ENCODE data around the gene CCT6B. TPM values are rescaled to one million over a fixed set of nuclear protein-coding genes. Genes with fewer than 3 reads are reported as not detected.

The CCT6B gene
- total RNA-seq, 4 donors from 2014 or later, result 1.4 to 5.4 (median 2.8) TPM

DNA sequence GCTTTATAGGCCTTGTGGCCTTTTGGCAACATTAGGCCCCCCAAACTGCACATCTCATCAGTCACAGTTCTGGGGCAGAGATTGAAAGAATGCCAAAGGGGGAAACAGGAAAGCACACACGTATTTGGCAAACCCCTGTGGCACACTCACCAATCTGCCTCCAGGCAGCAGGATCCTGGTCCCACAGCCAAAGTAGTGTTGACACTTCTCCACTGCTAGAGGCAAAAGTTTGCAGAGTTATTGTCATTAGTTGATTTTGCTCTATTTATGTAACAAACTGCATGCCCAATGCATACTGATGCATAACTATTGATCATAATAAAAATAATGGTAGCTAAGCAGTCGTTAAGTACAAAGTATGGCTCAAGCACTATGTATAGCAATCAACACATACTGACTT lies 45.1 kb downstream of the CCT6B start:
- no peak overlapping the region for H3K4me3 ChIP-seq
- no peak for TF ChIP-seq CTCF (IDR thresholded peaks at IDR 0.05 in 4 of 5, conservative IDR thresholded peaks at IDR 0.05 in 1 of 5)
- TF ChIP-seq POLR2A (IDR thresholded peaks at IDR 0.05), result no peak
- H3K27me3 ChIP-seq, result no peaks in the 10 kb centered on the region
- DNase-seq, result no peak
- H3K4me1 ChIP-seq, result peaks cover 5% of the 10 kb centered on the region in 2 donors
- intact Hi-C loops (cut with DNase I; ENCODE audit: low total_unique reads), result no loop called here
- no peaks in the 10 kb centered on the region for H3K9me3 ChIP-seq
- no peaks in the 10 kb centered on the region for H3K36me3 ChIP-seq
- no peak for ATAC-seq
- in situ Hi-C loops (cut with MboI; ENCODE audit: low sequenced_read_pairs in 4 of 4), result loop anchor here in 1 of 4 donors (25.0 kb wide), 1 partner anchor 104 kb away; no protein-coding TSS in a partner anchor
- no peak overlapping the region for H3K27ac ChIP-seq

DNA sequence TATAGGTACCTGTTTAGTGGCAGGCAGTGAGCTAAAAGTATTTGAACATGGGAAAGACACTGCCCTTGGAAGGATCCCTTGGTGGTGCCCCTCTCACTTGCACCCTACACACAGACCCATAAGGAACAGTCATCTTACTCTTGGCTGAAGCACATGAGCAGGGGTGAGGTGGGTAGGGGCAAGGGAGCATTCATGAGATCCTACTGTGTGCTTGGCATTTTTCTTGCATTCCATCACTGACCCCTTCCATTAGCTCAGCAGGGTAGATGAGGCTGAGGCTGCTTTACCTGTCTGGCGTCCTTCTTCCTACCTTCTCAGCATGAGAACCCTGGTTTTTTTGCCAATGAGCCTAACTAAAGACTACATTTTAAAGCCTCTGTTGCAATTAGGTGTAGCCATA lies 48.3 kb downstream of the CCT6B start:
- Histone ChIP-seq H3K4me1 (peaks cover 5% of the 10 kb centered on the region in 2 donors), H3K9me3 (no peaks in the 10 kb centered on the region), H3K27me3 (no peaks in the 10 kb centered on the region), H3K36me3 (no peaks in the 10 kb centered on the region), H3K27ac (no peak overlapping the region), H3K4me3 (no peak overlapping the region)
- intact Hi-C loops (cut with DNase I; ENCODE audit: low total_unique reads), result no loop called here
- TF ChIP-seq CTCF (IDR thresholded peaks at IDR 0.05 in 4 of 5, conservative IDR thresholded peaks at IDR 0.05 in 1 of 5) (no peak), POLR2A (IDR thresholded peaks at IDR 0.05) (no peak)
- no peak for ATAC-seq
- in situ Hi-C loops (cut with MboI; ENCODE audit: low sequenced_read_pairs in 4 of 4), result loop anchor here in 1 of 4 donors (25.0 kb wide), 1 partner anchor 101 kb away; no protein-coding TSS in a partner anchor
- no peak for DNase-seq

DNA sequence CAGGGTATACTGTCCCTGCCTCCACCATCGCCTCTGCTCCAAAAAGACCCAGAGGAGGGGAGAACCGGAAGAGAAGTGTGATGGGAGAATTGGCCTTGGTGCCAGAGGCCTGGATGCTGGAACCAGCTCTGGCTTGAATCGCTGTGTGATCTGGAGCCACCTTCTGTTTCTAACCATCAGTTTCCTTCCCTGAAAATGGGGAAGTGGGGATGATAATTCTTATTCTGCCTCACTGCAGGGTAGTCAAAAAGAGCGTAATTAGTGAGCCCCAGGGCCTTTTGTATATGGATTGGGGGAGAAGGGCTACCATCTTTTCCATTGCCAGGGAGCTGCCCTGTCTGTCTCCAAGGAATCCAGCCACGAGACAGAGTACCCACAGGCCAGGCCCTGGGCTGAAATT lies 52.2 kb downstream of the CCT6B start:
- TF ChIP-seq CTCF (IDR thresholded peaks at IDR 0.05 in 4 of 5, conservative IDR thresholded peaks at IDR 0.05 in 1 of 5), result no peak
- TF ChIP-seq POLR2A (IDR thresholded peaks at IDR 0.05), result no peak
- Histone ChIP-seq H3K9me3 (no peaks in the 10 kb centered on the region), H3K4me3 (no peak overlapping the region), H3K27me3 (no peaks in the 10 kb centered on the region), H3K27ac (no peak overlapping the region), H3K36me3 (no peaks in the 10 kb centered on the region), H3K4me1 (no peaks in the 10 kb centered on the region)
- DNase-seq (no peak), ATAC-seq (no peak)
- intact Hi-C loops (cut with DNase I; ENCODE audit: low total_unique reads) (no loop called here), in situ Hi-C loops (cut with MboI; ENCODE audit: low sequenced_read_pairs in 4 of 4) (loop anchor here in 1 of 4 donors (25.0 kb wide), 1 partner anchor 97 kb away; no protein-coding TSS in a partner anchor)

DNA sequence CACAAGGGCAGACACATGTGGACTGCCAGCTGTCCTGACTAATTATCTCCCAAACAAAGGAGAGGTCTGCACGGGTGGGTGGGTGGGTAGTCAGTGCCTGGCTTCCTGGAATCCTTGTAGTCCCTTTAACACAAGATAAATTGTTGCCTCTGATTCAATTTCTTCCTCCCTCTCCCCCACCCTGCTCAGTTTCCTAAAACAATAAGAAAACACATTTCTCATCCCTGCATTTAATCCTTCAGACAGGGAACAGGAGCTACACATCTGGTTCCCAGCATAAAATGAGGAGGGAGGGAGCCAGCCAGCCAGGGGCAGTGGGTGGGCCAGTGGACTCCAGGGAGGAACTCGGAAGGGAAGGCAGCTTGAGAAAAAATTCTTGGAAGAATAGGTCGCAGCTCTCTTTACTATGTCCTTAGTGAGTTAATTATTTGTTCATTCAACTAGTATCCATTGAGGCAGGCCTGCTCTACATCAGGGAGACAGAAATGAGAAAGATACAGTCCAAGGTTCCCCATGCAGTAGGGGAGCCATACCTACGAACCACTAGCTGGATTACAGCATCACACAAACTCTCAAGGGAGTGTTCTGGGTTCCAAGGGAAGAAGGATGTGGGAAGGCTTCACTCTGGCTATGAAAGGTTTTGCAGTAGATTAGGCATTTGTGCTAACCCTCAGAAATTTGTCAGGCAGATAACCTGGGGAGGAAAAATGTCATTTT lies 58.3 kb downstream of the CCT6B start:
- TF ChIP-seq POLR2A (IDR thresholded peaks at IDR 0.05), result no peak
- TF ChIP-seq CTCF (IDR thresholded peaks at IDR 0.05 in 4 of 5, conservative IDR thresholded peaks at IDR 0.05 in 1 of 5), result no peak
- in situ Hi-C loops (cut with MboI; ENCODE audit: low sequenced_read_pairs in 4 of 4) (loop anchor here in 1 of 4 donors (25.0 kb wide), 1 partner anchor 91 kb away; no protein-coding TSS in a partner anchor), intact Hi-C loops (cut with DNase I; ENCODE audit: low total_unique reads) (no loop called here)
- H3K27me3 ChIP-seq, result peaks cover 0 to 6% (median 0%) of the 10 kb centered on the region in 3 donors
- no peaks in the 10 kb centered on the region for H3K4me1 ChIP-seq
- no peak overlapping the region for H3K27ac ChIP-seq
- ATAC-seq (no peak), DNase-seq (no peak)
- no peaks in the 10 kb centered on the region for H3K9me3 ChIP-seq
- no peaks in the 10 kb centered on the region for H3K36me3 ChIP-seq
- no peak overlapping the region for H3K4me3 ChIP-seq
